Subcutaneous preadipocyte (primary cell): Measurements from ENCODE around the gene TMEM269. TPM values are rescaled to one million over a fixed set of nuclear protein-coding genes. Genes with fewer than 3 reads are reported as not detected.

Source experiments
- total RNA-seq: library from RNA; depleted of rRNA; stranded (reverse); fragments of >200 nt; gene quantifications from 2 replicates; pipeline ENCODE4 v1.2.3, GENCODE V29; 2012

The TMEM269 gene, protein sequence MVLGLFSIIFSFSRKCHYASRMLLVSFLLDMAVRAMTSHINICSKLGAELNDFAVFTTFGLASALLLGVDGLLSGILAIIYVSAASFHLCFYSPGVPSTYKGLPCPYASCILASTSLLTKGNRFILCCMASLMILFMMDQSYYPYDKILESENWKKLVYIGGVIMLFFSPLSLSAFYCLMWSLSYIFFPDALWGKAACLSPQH
- total RNA-seq = under 0.01 TPM in 1 of 2 replicates, not detected in the other

DNA sequence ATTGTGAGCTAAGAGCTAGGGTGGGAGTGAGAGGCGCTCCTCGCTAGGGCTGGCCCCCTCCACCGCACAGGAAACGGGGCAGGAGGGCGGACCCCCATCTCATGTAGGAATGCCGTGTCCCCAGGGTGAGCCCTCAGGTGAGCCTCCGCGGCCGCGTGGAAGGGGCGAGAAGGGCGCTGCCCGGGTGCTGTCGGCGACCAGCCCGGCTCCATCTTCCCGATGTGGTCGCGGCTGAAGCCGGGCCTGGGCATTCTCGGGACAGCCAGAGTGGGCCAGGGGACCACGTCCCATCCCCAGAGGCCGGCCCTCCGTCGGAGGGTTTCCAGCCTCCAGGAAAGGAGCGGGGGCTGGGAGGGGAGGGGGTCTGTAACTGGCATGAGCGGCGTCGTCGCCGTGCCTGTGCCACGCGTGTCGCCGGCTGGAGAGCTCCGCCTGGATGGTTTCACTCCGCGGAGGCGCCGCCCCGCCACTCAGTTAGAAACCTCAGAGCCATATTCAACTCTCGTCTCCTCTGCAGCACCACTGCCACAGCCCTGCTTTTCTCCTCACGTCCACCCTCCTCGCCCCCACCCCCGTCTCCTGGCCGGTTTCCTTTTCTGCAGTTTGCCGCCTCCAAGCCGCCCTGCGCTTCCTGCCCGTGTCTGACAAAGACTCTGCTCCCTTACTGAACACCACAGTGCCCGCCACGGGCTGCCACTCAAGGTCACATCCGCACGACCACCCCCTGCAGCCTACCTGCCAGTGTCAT lies at the start of gene TMEM269:
TSS of gene TMEM269 (plus strand) at position 46 of the 748 bp plus-strand sequence. CDS start 4,903 bp downstream, outside the sequence.

DNA sequence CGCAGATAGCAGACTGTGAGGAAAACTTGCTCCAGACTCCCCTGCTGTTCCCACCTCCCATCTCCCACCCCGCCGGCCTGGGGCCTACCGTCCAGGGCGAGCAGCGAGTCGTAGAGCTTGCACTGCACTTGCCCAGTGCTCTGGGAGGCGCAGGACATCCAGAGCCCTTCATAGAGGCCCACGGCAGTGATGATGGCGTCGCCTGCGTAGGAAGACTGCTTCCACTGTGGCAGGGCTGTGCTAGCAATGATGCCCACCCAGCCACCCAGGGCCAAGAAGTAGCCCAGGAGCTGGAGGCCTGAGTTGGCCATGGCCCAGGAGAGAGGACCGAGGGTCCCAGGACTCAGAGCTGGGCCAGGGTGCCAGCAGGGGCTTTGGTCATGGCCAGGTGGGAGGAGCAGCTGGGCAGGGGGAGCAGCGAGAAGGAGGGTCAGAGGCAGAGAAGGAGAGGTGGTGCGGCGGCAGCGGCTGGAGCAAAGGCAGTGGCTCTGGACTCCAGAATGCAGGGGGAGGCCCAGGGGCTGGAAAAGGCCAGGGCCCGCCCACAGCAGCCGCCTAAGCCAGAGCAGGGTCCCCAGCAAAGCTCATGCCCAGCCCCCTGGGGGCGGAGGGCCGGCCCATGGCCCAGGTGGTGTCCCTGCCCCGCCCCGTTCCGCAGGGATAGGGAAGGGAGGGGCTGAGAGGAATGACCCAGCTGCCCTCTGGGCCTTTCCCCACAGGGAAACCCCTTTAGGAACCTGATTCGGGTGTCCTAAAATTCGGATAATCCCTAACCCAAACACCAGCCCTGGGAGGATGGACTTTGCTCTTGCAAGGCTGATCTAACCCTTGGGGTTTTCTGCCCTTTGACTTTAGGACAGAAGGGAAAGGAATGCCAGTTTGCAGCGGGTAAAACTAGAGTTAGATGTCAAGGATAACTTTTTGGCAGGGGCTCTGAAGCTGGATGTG lies 44.8 kb upstream of the TMEM269 start, which contains the start of gene CLDN19:
TSS of gene CLDN19 (minus strand) at position 484 of the 948 bp plus-strand sequence. CDS start at position 311, 173 bp downstream.

DNA sequence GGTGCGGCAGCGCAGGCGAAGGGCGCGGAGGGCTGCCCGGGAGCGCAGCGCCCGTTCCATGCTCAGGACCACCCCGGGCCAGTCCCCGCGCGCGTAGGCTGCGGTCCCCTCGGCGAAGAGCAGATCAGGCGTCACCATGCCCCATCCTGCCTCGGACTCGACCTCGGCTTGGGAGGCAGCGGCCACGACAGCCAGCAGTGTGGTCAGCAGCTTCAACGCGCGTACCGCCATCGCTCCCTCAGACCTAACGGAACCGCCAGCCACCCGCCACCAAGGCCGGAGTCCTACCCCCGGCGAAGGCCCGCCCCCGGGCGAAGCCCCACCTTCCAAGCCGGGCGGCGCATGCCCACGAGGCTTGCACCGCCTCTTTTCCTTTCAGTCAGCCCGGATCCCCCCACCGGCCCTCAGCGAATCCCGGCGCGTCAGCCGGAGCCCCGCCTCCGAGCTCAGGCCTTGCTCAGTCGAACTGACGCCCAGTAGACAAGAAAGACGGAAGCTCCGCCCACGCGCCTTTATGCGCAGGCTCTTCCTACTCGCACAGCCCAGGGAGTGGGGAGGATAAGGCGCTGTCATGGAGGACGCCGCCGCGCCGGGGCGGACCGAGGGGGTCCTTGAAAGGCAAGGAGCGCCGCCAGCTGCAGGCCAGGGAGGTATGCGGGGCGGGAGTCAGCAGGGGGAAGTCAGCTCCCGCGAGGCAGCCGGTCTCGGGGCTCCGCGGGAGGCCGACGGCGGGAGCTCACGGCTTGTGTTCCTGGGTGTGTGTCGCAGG lies 17.9 kb upstream of the TMEM269 start, which contains the start of the genes C1orf50 and P3H1:
TSS of gene C1orf50 (plus strand) at position 509 of the 769 bp plus-strand sequence. CDS start at position 572, 63 bp downstream.
TSS of gene P3H1 (minus strand) at position 288 of the 769 bp plus-strand sequence. CDS start at position 231, 57 bp downstream.

DNA sequence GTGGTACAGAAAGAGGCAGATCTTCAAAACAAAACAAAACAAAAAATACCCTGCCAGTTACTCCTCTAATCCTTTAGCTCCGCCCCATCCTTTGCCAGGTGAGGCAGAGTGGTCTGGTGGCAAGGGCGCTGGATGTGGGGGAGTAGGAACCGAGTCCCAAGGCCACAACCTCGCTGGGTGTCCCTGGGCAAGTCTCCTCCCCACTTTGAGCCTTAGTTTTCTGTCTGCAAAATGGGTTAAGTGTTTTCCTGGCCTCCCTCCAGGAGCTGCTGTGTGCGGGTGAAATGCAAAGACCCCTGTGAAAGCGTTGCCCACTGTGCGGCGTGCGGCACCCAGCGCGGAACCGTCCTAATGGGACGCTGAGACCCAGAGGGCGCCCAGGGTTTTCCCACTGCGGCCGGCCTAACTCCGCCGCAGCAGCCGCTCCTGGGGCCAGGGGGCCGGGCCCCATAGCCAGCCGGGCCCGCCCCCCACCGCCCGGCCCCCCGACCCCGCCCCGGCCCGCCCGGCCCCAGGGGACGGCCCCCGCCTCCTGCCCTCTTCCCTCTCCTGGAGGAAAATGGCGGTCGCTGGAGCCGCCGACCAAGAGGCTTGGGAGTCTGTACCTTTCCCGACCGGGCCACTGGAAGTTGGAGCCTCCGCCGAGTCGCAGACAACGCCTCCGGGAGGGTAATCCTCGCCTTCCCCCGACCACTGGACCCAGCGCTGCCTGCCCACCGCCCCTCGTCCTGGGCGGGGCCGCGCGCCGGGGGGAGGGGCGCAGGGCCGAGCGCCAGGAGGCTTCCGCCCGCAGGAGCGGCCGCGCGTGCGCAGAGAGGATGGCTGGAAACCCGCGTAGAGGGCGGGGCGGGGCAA lies 32.0 kb downstream of the TMEM269 start, which contains the start of the genes ERMAP and SVBP:
TSS of gene ERMAP (plus strand) at position 538 of the 855 bp plus-strand sequence. CDS start 13,327 bp downstream, outside the sequence.
TSS of gene SVBP (minus strand) at position 813 of the 855 bp plus-strand sequence. CDS start 853 bp downstream, outside the sequence.

DNA sequence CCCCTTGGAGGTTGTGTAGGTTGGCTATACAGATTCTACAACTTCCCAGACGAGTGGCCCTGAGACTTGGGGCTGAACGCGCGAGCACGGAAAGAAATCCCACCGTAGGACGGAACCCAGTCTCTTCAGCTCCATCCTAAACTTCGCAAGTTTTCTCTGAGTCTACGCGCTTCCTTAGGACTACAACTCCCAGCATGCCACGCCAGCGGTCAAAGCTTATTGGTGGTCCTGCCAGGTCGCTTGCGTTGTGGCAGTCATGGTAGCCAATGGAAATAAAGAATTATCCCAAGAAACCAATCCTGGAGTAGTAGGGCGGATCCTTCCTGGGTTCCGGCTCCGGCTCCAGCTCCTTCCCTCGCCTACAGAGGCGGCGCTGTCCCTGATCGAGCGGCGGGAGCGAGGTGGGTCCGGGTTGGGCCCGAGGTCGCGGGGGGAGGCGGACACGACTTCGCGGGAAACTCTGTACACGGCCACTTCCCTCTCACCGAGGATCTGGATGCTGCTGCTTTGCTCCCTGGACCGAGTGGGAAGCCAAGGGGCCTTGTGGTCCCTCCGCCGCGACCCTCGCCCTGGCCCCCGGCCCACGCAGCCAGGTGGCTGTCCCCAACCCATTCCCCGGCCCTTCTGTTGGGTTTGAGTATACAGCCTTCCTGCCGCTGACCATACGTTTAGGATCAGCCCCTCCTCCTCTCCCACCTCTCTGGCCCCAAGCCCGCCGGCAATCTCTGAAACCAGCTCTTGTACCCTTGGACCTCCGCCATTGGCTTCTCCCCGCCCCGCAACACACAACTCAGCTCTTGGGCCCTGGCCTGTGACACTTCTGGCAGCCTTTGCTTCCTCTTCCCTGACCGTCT lies 61.7 kb downstream of the TMEM269 start, which contains the start of gene ZNF691:
TSS of gene ZNF691 (plus strand) at position 357 of the 854 bp plus-strand sequence. CDS start 3,046 bp downstream, outside the sequence.

Other genes with a start within 250 kb of the TMEM269 start
- 35.2 and 37.8 TPM in 2 replicates for gene PPIH, start 126.6 kb upstream of the TMEM269 start, total RNA-seq
- 853 and 942 TPM in 2 replicates for gene YBX1, start 102.6 kb upstream of the TMEM269 start, total RNA-seq
- not detected in 2 replicates for gene CLDN19, start 44.8 kb upstream of the TMEM269 start, total RNA-seq
- gene P3H1, start 18.0 kb upstream of the TMEM269 start, total RNA-seq = 99.7 and 111 TPM in 2 replicates
- 3.3 and 3.5 TPM in 2 replicates for gene C1orf50, start 17.7 kb upstream of the TMEM269 start, total RNA-seq
- 8.6 and 13.2 TPM in 2 replicates for gene ERMAP, start 32.1 kb downstream of the TMEM269 start, total RNA-seq
- gene SVBP, start 32.4 kb downstream of the TMEM269 start, total RNA-seq = 8.8 and 9.9 TPM in 2 replicates
- gene ZNF691, start 61.6 kb downstream of the TMEM269 start, total RNA-seq = 7.6 and 9.2 TPM in 2 replicates
- 17.3 and 31.7 TPM in 2 replicates for gene SLC2A1, start 173.9 kb downstream of the TMEM269 start, total RNA-seq